Mucosa of rectum (tissue), 2 donors: ENCODE data around the gene CD96.

Experiments
- H3K27ac ChIP-seq, 2 donors: one replicate each; pipeline ENCODE4 v1.7.0; 2013; ENCODE audit warnings: inconsistent platforms in 2 of 2, low read depth in 2 of 2, low read length in 2 of 2
- H3K27me3 ChIP-seq, 2 donors: one replicate each; pipeline ENCODE4 v1.7.0; 2013; ENCODE audit warnings: low read length in 2 of 2; ENCODE audit not compliant: control insufficient read depth in 2 of 2, insufficient read depth in 2 of 2
- H3K36me3 ChIP-seq, 2 donors: one replicate each; pipeline ENCODE4 v1.7.0; 2013; ENCODE audit warnings: low read length in 2 of 2; ENCODE audit not compliant: control insufficient read depth in 2 of 2, insufficient read depth in 2 of 2
- H3K4me1 ChIP-seq, 2 donors: one replicate each; pipeline ENCODE4 v1.7.0; 2013; ENCODE audit warnings: low read length in 2 of 2, mild to moderate bottlenecking in 1 of 2; ENCODE audit not compliant: control insufficient read depth in 2 of 2, insufficient read depth in 2 of 2
- H3K4me3 ChIP-seq, 2 donors: one replicate each; pipeline ENCODE4 v1.7.0; 2013; ENCODE audit warnings: low read length in 2 of 2
- H3K9ac ChIP-seq, 2 donors: one replicate each; pipeline ENCODE4 v1.7.0; 2013; ENCODE audit warnings: low read length in 2 of 2, low read depth in 1 of 2, mild to moderate bottlenecking in 1 of 2
- H3K9me3 ChIP-seq, 2 donors: one replicate each; pipeline ENCODE4 v1.7.0; 2013; ENCODE audit warnings: low read length in 2 of 2; ENCODE audit not compliant: control insufficient read depth in 2 of 2
- donor health status: healthy.
- donor health status: Normal muscosa, but diverticular disease.

Gene CD96

DNA sequence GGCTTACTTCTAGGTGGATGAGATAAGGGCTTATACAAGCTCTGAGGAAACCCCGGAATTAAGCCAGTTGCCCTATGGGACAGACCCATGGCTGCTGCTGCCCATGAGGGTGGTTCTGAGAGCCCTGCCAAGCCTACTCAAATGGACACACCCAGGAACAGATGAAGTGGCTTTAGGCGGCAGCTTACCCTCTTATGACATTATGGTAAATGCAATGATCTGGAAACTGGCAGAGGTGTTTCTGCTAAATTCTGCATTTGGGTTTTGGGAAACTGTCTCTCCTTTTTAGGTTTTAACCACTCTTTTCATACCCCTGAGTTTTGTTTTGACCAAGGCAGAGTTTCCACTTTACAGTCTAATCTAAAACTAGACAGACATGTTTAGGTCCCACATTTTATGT is 62.1 kb downstream of the CD96 start:
- no peak overlapping the region for H3K27ac ChIP-seq
- no peaks in the 10 kb centered on the region for H3K9me3 ChIP-seq
- H3K4me3 ChIP-seq = no peak overlapping the region
- H3K36me3 ChIP-seq = no peaks in the 10 kb centered on the region
- no peak overlapping the region for H3K9ac ChIP-seq
- H3K27me3 ChIP-seq = no peaks in the 10 kb centered on the region
- H3K4me1 ChIP-seq = no peaks in the 10 kb centered on the region

DNA sequence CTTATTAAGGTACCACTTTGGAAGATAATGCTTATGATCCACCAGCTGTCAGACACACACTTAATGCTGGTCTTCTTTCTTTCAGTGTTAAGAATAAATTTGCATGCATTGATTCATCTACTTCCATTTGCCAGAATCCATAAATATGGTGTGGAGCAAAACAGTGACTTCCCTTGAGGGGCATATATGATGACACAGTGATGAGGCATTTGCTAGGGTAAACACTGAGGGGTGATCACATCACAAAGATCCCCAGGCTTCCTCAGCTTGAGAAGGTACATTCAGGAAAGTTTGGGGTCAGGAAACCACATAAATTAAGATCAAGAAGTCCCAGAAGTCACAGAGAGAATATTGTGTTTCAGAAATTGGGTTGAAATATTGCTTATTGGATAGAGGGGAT is 63.0 kb downstream of the CD96 start:
- Histone ChIP-seq H3K4me3 (no peak overlapping the region), H3K4me1 (no peaks in the 10 kb centered on the region), H3K9ac (no peak overlapping the region), H3K27ac (no peak overlapping the region), H3K27me3 (no peaks in the 10 kb centered on the region), H3K9me3 (no peaks in the 10 kb centered on the region), H3K36me3 (no peaks in the 10 kb centered on the region)

DNA sequence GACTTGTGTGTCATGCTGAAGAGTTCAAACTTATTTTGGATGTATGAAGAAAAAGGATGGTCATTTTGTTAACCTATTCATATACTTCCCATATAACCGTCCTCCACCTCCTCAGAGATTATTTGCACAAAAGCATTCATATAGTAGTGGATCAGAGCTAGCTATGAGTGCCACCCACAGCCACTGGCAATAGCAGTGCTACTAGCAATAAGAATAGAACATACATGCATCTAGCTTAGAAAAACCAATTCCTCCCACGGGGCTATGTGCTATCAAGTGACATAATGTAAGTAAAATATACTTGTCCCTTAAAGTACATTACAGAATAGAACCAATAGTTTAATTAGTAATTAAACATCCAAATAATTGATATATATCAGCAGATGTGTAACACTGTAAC is 63.5 kb downstream of the CD96 start:
- no peak overlapping the region for H3K27ac ChIP-seq
- H3K9me3 ChIP-seq = no peaks in the 10 kb centered on the region
- no peak overlapping the region for H3K9ac ChIP-seq
- no peaks in the 10 kb centered on the region for H3K27me3 ChIP-seq
- no peak overlapping the region for H3K4me3 ChIP-seq
- H3K36me3 ChIP-seq = no peaks in the 10 kb centered on the region
- H3K4me1 ChIP-seq = no peaks in the 10 kb centered on the region

DNA sequence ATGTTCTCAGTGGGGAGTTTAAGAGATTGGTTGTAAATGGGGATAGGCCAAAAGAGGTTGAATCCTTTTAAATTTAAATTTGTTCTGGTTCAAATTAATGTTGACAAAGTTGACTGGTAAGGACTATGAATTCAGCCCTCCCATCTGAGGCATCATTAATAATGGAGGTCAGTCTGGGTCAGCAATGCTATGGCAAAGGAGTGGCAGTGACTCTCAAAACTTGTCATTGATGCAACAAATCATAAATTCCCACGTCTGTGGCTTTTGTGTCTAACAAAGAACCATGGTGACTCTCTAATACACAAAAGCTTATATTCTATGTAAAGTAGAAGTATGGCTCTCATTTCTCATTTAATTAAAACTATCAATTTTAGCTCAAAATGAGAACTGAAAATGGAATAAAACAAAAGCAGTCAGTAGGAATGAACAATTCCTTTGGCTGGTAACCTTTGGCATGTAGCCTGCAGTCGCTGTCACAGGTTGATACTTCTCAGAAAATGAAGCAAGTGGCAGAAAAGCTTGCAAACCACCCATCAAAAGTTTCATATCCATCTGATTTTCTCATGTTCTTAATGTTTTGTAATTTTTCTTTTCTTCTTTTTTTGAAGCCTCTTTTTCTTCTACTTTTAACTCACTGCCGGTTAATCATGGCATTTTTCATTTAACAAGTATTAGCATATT is 65.4 kb downstream of the CD96 start:
- H3K27ac ChIP-seq = no peak overlapping the region
- no peaks in the 10 kb centered on the region for H3K9me3 ChIP-seq
- no peaks in the 10 kb centered on the region for H3K36me3 ChIP-seq
- no peaks in the 10 kb centered on the region for H3K4me1 ChIP-seq
- no peak overlapping the region for H3K9ac ChIP-seq
- H3K4me3 ChIP-seq = no peak overlapping the region
- H3K27me3 ChIP-seq = no peaks in the 10 kb centered on the region

DNA sequence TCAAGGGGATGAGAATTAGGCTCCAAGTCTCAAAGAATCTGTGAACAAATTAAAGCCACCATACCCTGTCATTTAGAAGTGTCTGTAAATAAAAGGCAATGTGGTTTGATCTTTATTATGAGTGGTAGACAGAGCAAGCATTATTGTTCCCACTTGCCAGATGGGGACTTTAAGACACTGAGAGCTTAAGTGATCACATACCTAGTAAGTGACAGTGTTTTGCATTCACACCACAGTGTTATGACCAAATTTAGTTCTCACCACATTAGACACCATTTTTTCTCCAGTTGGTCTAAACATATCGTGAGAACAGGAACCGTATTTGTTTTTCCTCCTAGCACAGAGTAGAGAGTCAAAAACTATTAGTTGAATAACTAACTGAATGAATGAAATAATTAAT is 66.4 kb downstream of the CD96 start:
- H3K4me3 ChIP-seq = no peak overlapping the region

DNA sequence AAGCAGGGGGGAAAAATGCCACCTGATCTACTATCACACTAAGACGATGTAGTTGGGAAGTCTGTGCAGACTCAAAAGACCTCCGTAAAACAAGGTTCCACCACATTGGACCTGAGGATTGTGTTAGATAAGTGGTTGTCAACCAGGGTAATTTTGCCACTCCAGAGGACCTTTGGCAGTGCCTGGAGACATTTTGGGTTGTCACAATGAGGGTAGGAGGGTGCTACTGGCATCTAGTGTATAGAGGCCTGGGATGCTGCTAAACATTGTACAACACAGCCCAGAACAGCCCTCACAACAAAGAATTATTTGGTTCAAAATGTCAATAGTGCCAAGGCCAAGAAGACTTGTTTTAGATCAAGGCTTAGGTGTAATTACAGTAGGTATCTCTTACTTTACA is 67.7 kb downstream of the CD96 start:
- Histone ChIP-seq H3K9me3 (no peaks in the 10 kb centered on the region), H3K27me3 (no peaks in the 10 kb centered on the region), H3K36me3 (no peaks in the 10 kb centered on the region), H3K27ac (no peak overlapping the region), H3K4me3 (no peak overlapping the region), H3K4me1 (no peaks in the 10 kb centered on the region), H3K9ac (no peak overlapping the region)

More for the DNA sequence above, 66.4 kb downstream of the CD96 start:
- no peaks in the 10 kb centered on the region for H3K4me1 ChIP-seq
- no peaks in the 10 kb centered on the region for H3K36me3 ChIP-seq
- no peaks in the 10 kb centered on the region for H3K27me3 ChIP-seq
- H3K9ac ChIP-seq = no peak overlapping the region
- H3K27ac ChIP-seq = no peak overlapping the region
- no peaks in the 10 kb centered on the region for H3K9me3 ChIP-seq

DNA sequence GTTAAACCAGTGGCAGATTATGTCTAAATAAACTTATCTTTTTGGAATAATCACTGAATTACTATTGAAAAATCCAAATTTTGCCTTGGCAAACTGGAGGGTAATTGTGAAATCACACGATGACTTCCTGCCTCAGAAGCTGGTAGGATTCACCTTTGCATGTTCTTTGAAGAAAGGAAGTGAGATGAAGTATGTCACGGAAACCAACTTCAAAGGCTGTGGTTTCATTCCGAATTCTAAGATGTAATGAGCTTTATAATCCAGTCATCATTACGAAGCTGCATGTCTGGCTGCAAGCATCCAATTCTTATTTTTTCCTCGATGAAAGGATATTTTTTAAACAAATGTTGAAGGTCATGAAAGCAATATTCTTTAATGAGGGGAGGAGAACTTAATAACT is 68.2 kb downstream of the CD96 start:
- no peaks in the 10 kb centered on the region for H3K36me3 ChIP-seq
- no peaks in the 10 kb centered on the region for H3K4me1 ChIP-seq
- H3K27ac ChIP-seq = peak overlapping the region; percentile 26 to 35
- H3K9me3 ChIP-seq = no peaks in the 10 kb centered on the region
- H3K4me3 ChIP-seq = no peak overlapping the region
- no peak overlapping the region for H3K9ac ChIP-seq
- no peaks in the 10 kb centered on the region for H3K27me3 ChIP-seq

DNA sequence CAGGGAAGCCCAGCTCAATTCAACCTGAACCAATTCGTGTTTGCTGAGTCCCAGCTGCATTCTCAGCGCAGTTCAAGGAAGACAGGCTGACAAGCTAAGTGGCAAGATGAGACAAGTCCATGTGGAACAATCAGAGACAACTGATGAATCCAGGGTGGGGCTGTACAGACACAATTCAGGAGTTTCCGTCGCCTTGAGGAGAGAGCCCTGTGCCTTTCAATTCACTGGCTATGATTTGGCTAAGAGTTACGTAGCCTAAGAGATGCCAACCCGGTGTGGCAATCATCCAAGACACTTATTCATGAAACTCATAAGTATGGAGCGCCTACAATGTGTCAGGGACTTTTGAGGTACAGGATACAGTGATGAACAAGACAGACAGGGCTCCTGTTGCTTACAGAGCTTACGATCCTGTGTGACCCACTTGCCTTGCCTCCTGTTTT is 68.6 kb downstream of the CD96 start:
- H3K27me3 ChIP-seq = no peaks in the 10 kb centered on the region

DNA sequence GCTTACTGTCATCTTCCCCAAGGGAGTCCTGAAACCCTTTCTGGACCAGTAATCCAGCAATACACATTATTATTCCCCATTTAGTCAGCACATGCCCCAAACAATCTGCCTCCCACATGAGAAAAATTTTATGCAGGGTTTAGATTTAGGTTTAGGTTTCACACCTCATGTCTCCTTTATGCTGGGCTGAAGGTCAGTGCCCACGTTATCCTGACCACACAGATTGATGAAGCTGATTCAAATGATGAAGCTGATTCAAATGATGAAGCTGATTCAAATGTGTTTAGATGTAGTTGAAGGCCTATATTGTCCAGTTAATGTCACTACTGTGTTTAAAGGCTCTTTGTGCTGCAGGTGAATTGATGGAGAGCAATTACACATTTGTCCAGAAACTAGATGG is 71.3 kb downstream of the CD96 start:
- H3K27ac ChIP-seq = no peak overlapping the region
- H3K36me3 ChIP-seq = no peaks in the 10 kb centered on the region
- H3K9ac ChIP-seq = no peak overlapping the region
- H3K27me3 ChIP-seq = no peaks in the 10 kb centered on the region
- H3K4me1 ChIP-seq = no peaks in the 10 kb centered on the region
- no peaks in the 10 kb centered on the region for H3K9me3 ChIP-seq
- H3K4me3 ChIP-seq = no peak overlapping the region

More for the DNA sequence above, 68.6 kb downstream of the CD96 start:
- peak overlapping the region; percentile 26 to 35 for H3K27ac ChIP-seq
- H3K4me3 ChIP-seq = no peak overlapping the region
- no peaks in the 10 kb centered on the region for H3K9me3 ChIP-seq
- H3K36me3 ChIP-seq = no peaks in the 10 kb centered on the region
- H3K4me1 ChIP-seq = no peaks in the 10 kb centered on the region
- no peak overlapping the region for H3K9ac ChIP-seq

DNA sequence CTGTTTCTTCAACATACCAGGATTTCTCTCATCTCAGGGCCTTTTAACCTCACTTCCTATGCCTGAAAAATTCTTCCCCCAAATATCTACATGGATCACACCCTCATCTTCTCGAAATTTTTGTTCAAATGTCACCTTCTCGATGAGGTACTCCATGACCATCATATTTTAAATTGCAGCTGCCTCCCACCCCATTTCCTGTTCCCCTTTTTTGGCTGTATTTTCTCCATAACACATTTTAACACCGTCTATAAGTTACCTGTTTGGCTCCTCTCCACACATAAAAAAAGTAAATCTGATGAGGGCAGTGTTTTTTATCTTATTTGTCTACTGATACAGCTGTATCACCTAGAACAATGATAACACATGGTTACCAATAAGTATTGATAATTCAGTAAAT is 73.9 kb downstream of the CD96 start:
- no peaks in the 10 kb centered on the region for H3K4me1 ChIP-seq
- H3K27me3 ChIP-seq = no peaks in the 10 kb centered on the region
- no peak overlapping the region for H3K9ac ChIP-seq
- no peaks in the 10 kb centered on the region for H3K9me3 ChIP-seq
- H3K27ac ChIP-seq = no peak overlapping the region
- H3K36me3 ChIP-seq = no peaks in the 10 kb centered on the region
- no peak overlapping the region for H3K4me3 ChIP-seq
